ENCODE results near the gene PPP4R1. TPM values are rescaled to one million over a fixed set of nuclear protein-coding genes. Genes with fewer than 3 reads are reported as not detected.

The PPP4R1 gene
- polyA plus RNA-seq, 1 of the 3 experiments (the other 2 are of a cell fraction) = 53.4 TPM

GRCh38 chr18:9571546-9571945 is 42.8 kb downstream of the PPP4R1 start (continued):
- no peak for TF ChIP-seq EZH2phosphoT487 (IDR thresholded peaks at IDR 0.05; ENCODE audit: borderline replicate concordance, low read depth)

GRCh38 chr18:9570255-9570654 is 44.1 kb downstream of the PPP4R1 start:
- H3F3A ChIP-seq (replicated peaks; ENCODE audit: insufficient read depth) = no peaks in the 10 kb centered on the region
- peaks cover 58 to 79% of the 10 kb centered on the region in 2 experiments for H3K36me3 ChIP-seq (replicated peaks in 1 of 2; ENCODE audit: control insufficient read depth in 1 of 2, insufficient read depth in 2 of 2, low read length in 1 of 2)
- CTCF ChIA-PET = interaction anchor here (0.7 kb wide), 1 partner anchor 10 kb away, joined by 3 read pairs; no protein-coding TSS in a partner anchor
- H3K9ac ChIP-seq = no peak overlapping the region
- POLR2A ChIA-PET = no interaction called here
- H3K9me2 ChIP-seq = no peaks in the 10 kb centered on the region
- H3K27ac ChIP-seq (ENCODE audit: low read depth in 2 of 2, low read length in 1 of 2) = no peak overlapping the region
- no peaks in the 10 kb centered on the region for H3K9me3 ChIP-seq
- H2AFZ ChIP-seq (ENCODE audit: low read depth) = no peak overlapping the region
- no peaks in the 10 kb centered on the region for H3K4me1 ChIP-seq (ENCODE audit: control insufficient read depth in 1 of 2, insufficient read depth in 2 of 2, low read depth in 1 of 2, low read length in 1 of 2)
- no peak overlapping the region for H3K4me3 ChIP-seq (ENCODE audit: low read depth in 2 of 2, low read length in 1 of 2)
- WGBS (ENCODE audit: low lambda C conversion rate) = 94% methylated on average over 3 of the region's 3 CpGs
- no peak overlapping the region for H3K4me2 ChIP-seq
- peaks cover 14% of the 10 kb centered on the region; the same call in 1 of the 2 replicates for H3K79me2 ChIP-seq (ENCODE audit: insufficient read depth)
- H3K27me3 ChIP-seq (ENCODE audit: insufficient read depth) = no peaks in the 10 kb centered on the region
- DNase-seq = no peak
- TF ChIP-seq USF2 (IDR thresholded peaks at IDR 0.05; ENCODE audit: borderline replicate concordance, low read depth, low read length) (no peak), ZBTB33 (IDR thresholded peaks at IDR 0.05; ENCODE audit: borderline replicate concordance, low read depth) (no peak), TCF12 (IDR thresholded peaks at IDR 0.05) (no peak), RCOR1 (IDR thresholded peaks at IDR 0.05; ENCODE audit: low read length) (no peak), CHD2 (IDR thresholded peaks at IDR 0.05; ENCODE audit: low read length, partially characterized antibody) (no peak), NFIC (IDR thresholded peaks at IDR 0.05; ENCODE audit: borderline replicate concordance) (no peak), RFX5 (IDR thresholded peaks at IDR 0.05; ENCODE audit: low read length) (no peak), SMC3 (IDR thresholded peaks at IDR 0.05; ENCODE audit: low read depth, low read length) (no peak), MAX (IDR thresholded peaks at IDR 0.05; ENCODE audit: low read depth) (no peak), EP300 (IDR thresholded peaks at IDR 0.05; ENCODE audit: borderline replicate concordance in 1 of 2, low read depth in 1 of 2, low read length in 1 of 2) (no peak), FOSL2 (IDR thresholded peaks at IDR 0.05; ENCODE audit: borderline replicate concordance, low read depth) (no peak)
- H4K20me1 ChIP-seq (ENCODE audit: insufficient read depth) = no peaks in the 10 kb centered on the region

GRCh38 chr18:9569178-9569577 is 45.2 kb downstream of the PPP4R1 start:
- Histone ChIP-seq H3K9ac (no peak overlapping the region), H3K4me1 (ENCODE audit: control insufficient read depth in 1 of 2, insufficient read depth in 2 of 2, low read depth in 1 of 2, low read length in 1 of 2) (no peaks in the 10 kb centered on the region), H3K4me3 (ENCODE audit: low read depth in 2 of 2, low read length in 1 of 2) (no peak overlapping the region), H3K4me2 (no peak overlapping the region), H2AFZ (ENCODE audit: low read depth) (no peak overlapping the region), H3K79me2 (ENCODE audit: insufficient read depth) (peaks cover 14% of the 10 kb centered on the region; the same call in 1 of the 2 replicates), H3K27me3 (ENCODE audit: insufficient read depth) (no peaks in the 10 kb centered on the region), H3K9me2 (no peaks in the 10 kb centered on the region), H4K20me1 (ENCODE audit: insufficient read depth) (no peaks in the 10 kb centered on the region), H3F3A (replicated peaks; ENCODE audit: insufficient read depth) (peaks cover 3% of the 10 kb centered on the region), H3K36me3 (replicated peaks in 1 of 2; ENCODE audit: control insufficient read depth in 1 of 2, insufficient read depth in 2 of 2, low read length in 1 of 2) (peaks cover 51 to 79% of the 10 kb centered on the region in 2 experiments), H3K9me3 (no peaks in the 10 kb centered on the region), H3K27ac (ENCODE audit: low read depth in 2 of 2, low read length in 1 of 2) (no peak overlapping the region)
- POLR2A ChIA-PET = no interaction called here
- TF ChIP-seq SIN3A (IDR thresholded peaks at IDR 0.05; ENCODE audit: borderline replicate concordance, low read depth, low read length) (no peak), EZH2phosphoT487 (IDR thresholded peaks at IDR 0.05; ENCODE audit: borderline replicate concordance, low read depth) (no peak), NFIC (IDR thresholded peaks at IDR 0.05; ENCODE audit: borderline replicate concordance) (no peak), MEF2A (IDR thresholded peaks at IDR 0.05; ENCODE audit: borderline replicate concordance, low read depth) (no peak), REST (IDR thresholded peaks at IDR 0.05; ENCODE audit: low read depth, low read length) (no peak), GATA2 (CRISPR knock-in tag; IDR thresholded peaks at IDR 0.05) (no peak), MXI1 (IDR thresholded peaks at IDR 0.05; ENCODE audit: low read depth, low read length) (no peak), RAD21 (IDR thresholded peaks at IDR 0.05; ENCODE audit: low read length) (no peak), EP300 (IDR thresholded peaks at IDR 0.05; ENCODE audit: borderline replicate concordance in 1 of 2, low read depth in 1 of 2, low read length in 1 of 2) (no peak), MAX (IDR thresholded peaks at IDR 0.05; ENCODE audit: low read depth) (no peak), FOSL2 (IDR thresholded peaks at IDR 0.05; ENCODE audit: borderline replicate concordance, low read depth) (no peak), RCOR1 (IDR thresholded peaks at IDR 0.05; ENCODE audit: low read length) (no peak)
- CTCF ChIA-PET = no interaction called here
- WGBS (ENCODE audit: low lambda C conversion rate) = 97% methylated on average over 8 of the region's 8 CpGs
- no peak for DNase-seq
